Neural cell (in vitro differentiated cells): Measurements from ENCODE around the gene GUCD1.

Experiments used
- CTCF ChIP-seq: fragments of 450-650 bp; IDR thresholded peaks from 2 replicates; pipeline ENCODE4 v1.5.1; 2014; ENCODE audit warnings: antibody characterized with exemption, mild to moderate bottlenecking, moderate library complexity; ENCODE audit not compliant: poor library complexity, severe bottlenecking
- EP300 ChIP-seq: fragments of 450-650 bp; conservative IDR thresholded peaks from 2 replicates; pipeline ENCODE4 v1.6.1; 2014; ENCODE audit warnings: antibody characterized with exemption, mild to moderate bottlenecking, moderate library complexity; ENCODE audit not compliant: poor library complexity, severe bottlenecking
- EZH2 ChIP-seq: fragments of 200-600, 300-800 bp; shearing (Covaris generic), sonication (generic); IDR thresholded peaks from 2 replicates; pipeline ENCODE4 v1.6.1; 2014; ENCODE audit warnings: antibody characterized with exemption, low read length, borderline replicate concordance, mild to moderate bottlenecking; ENCODE audit not compliant: insufficient read depth, poor library complexity, severe bottlenecking
- MXI1 ChIP-seq: fragments of 450-650 bp; conservative IDR thresholded peaks from 2 replicates; pipeline ENCODE4 v1.6.1; 2014; ENCODE audit warnings: antibody characterized with exemption, mild to moderate bottlenecking; ENCODE audit not compliant: poor library complexity, severe bottlenecking
- POLR2AphosphoS5 ChIP-seq: IDR thresholded peaks from 2 replicates; pipeline ENCODE4 v1.6.1; 2012
- RAD21 ChIP-seq: fragments of 450-650 bp; conservative IDR thresholded peaks from 2 replicates; pipeline ENCODE4 v1.6.1; 2014; ENCODE audit warnings: antibody characterized with exemption, mild to moderate bottlenecking, moderate library complexity
- TAF1 ChIP-seq: IDR thresholded peaks from 2 replicates; pipeline ENCODE4 v1.6.1; 2012; ENCODE audit warnings: low read depth

GRCh38 chr22:24526191-24526590, 28.7 kb downstream of the GUCD1 start:
- TF ChIP-seq EP300: no peak
- TF ChIP-seq EZH2: no peak
- TF ChIP-seq RAD21: no peak
- no peak for TF ChIP-seq CTCF
- TF ChIP-seq POLR2AphosphoS5: no peak
- TF ChIP-seq TAF1: no peak
- no peak for TF ChIP-seq MXI1
